MM.1S (cell line): ENCODE data around the gene DUOXA2.

Experiments
- CTCF ChIP-seq: fragments of 300-600 bp; sonication (generic); IDR thresholded peaks from 2 replicates; pipeline ENCODE4 v1.5.1; 2016; ENCODE audit warnings: antibody characterized with exemption, low read length, mixed read lengths
- EZH2 ChIP-seq: fragments of 300-600 bp; sonication (generic); optimal IDR thresholded peaks from 2 replicates; pipeline ENCODE3; 2017; ENCODE audit warnings: low read depth, mild to moderate bottlenecking, antibody characterized with exemption, low read length, mixed read lengths
- EZH2phosphoT487 ChIP-seq: fragments of 300-600 bp; sonication (generic); IDR thresholded peaks from 2 replicates; pipeline ENCODE4 v1.6.1; 2018; ENCODE audit warnings: antibody characterized with exemption, low read length

GRCh38 chr15:45089712-45090373 lies 24.3 kb upstream of the DUOXA2 start:
- TF ChIP-seq EZH2 (no peak), CTCF (no peak), EZH2phosphoT487 (no peak)
